Activated CD4-positive, alpha-beta T cell treated with anti-CD3 and anti-CD28 coated beads, Interleukin-2, amount 50 U/mL, for 4 hours (primary cell): ENCODE measurements around the gene MEIS3.

Experiments
- DNase-seq, 2 experiments: peaks; one replicate each; pipeline ENCODE4 v3.0.0-alpha.2; 2020

Gene MEIS3

DNA sequence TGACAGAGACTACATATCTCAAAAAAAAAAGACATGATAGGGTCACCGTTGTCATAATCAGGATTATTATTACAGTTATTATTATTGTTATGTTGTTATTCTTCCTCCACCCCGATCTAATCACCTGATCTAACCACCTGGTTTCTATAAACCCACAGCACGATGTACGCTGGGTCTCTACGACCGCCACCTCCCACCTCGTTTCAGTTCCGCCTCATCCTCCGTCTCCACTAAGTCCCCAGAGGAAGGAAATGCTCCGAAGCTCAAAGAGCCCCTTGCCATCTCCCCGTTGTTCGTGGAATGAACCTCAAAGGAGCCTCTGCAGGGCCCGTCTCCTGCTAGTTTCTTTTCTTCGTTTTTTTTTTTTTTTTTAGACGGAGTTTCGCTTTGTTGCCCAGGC lies 15.9 kb upstream of the MEIS3 start:
- no peak for DNase-seq

DNA sequence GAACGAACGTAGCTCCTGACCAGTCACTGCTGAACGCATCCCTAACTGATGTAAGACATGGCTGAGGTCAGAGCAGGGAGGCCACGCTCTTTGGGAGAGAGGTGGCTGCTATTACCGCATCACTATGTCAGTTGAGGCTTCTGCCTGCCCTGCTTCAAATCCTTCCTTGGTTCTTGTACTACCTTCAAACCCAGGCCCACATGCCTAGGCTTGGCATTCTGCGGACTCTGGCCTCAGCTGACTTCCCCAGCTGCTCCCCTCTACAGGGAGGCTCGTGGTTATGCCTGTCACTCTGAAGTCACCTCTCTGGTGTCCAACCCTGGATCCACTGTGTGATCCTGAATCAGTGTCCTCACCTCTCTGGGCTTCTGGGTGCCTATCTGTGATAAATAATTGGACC lies 14.8 kb upstream of the MEIS3 start:
- DNase-seq = no peak

DNA sequence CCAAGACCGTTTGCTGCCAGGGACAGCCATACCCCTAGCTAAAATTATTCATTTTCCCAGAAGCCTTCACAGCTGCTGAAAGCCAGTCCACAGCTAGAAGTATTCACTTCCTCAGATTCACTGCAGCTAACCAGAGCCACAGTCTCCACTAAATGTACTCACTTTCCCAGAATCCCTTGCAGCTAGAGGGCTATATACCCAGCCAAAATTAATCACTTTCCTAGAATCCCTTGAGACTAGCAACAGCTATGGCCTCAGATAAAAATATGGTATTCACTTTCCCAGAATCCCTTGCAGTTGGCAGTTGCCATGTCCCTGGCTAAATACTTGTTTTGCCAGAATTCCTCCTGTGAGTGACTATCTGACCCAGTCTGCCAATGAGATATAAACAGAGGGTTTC lies 13.8 kb upstream of the MEIS3 start:
- no peak for DNase-seq

DNA sequence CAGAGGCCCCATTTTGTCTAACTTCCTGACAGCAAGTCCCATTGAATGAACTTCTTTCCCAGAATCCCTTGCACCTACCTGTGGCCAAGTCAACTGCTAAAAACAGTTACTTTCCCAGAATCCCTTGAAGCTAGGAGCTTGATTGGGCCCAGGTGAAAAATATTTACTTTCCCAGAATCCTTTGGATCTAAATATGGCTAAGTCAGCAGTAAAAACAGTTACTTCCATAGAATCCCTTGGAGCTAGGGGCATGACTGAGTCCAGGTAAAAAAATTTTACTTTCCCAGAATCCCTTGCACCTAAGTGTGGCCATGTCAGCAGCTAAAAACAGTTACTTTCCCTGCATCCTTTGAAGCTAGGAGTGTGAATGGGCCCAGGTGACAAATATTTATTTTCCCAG lies 13.2 kb upstream of the MEIS3 start:
- DNase-seq = no peak

DNA sequence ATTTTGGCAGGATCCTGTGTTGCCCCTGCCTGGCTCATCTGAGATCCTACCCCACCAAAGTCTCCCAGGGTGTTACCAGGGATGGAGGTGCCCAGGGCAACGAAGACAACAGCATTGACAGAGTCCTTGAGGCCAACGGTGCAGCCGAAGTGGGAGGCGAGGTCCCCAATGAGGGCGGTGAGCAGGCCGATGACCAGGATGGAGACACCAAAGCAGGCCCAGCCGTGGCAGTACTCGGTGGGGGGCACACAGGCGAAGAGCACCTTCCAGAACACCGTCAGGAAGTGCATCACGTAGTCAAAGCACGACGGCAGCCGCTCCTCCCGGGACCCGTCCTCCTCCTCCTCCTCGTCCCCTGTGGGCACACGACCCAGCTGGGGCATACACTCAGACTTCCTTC lies 12.8 kb upstream of the MEIS3 start:
- no peak for DNase-seq

DNA sequence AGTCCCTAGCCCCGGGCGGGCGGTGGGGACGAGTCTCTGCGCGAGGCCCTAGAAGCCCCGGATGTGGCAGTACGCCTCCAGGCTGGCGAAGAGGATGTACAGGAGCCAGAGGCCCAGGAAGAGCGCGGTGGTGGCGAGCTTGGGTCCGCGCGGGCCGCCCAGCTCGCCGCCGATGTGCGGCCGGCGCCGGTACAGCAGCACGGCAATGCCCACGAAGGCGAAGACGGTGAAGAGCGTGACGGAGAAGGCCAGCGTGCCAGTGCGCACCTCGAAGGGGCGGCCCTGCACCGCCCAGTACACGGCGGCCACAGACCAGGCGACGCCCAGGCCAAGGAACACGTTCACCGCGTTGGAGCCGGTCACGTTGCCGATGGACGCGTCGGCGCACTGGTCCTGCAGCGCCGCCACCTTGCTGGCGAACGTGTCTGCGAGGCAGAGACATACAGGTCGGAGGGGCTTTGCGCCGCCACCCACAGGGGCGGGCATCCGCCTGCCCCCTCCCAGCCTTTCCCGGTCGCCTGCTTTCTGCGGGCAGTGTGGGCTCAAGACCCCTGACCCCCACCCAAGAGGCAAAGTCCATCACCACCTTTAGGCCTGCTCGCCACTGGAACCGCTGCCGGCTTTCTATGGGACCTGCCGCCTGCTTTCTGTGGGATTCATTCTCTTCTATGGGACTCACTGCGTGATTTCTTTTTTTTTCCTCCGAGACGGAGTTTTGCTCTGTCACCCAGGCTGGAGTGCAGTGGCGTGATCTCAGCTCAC lies 10.9 kb upstream of the MEIS3 start:
- DNase-seq = no peak

DNA sequence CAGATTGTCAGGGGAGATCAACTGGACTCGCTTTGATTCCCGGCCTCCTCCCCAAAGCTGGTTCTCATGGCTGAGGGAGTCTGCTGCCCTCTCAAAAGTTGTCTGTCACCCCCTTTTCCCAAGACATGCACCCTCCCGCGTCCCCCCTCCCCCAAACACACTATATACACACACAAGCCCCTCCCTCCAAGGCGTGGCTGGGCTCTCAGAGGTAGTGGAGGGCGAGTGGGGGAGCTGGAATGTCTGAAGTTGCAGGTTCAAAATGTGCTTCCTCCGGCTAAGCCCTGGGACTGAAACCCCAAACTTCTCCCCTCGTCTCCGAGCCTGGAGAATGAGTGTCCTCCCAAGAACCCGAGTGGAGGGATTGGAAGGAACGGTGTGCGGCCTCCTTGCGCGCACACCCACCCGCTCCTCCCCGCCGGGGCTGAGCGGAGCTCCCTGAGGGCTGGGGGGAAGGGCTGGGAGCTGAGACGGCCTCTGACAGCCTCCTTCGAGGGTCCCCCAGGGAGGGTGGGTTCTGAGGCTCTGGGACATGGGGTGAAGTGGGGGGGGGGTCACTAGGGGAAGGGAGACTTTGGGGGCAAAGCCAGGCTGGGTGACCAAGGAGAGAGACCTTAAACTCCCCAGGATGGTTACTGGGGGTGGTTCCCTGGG lies 9.9 kb upstream of the MEIS3 start:
- no peak for DNase-seq

DNA sequence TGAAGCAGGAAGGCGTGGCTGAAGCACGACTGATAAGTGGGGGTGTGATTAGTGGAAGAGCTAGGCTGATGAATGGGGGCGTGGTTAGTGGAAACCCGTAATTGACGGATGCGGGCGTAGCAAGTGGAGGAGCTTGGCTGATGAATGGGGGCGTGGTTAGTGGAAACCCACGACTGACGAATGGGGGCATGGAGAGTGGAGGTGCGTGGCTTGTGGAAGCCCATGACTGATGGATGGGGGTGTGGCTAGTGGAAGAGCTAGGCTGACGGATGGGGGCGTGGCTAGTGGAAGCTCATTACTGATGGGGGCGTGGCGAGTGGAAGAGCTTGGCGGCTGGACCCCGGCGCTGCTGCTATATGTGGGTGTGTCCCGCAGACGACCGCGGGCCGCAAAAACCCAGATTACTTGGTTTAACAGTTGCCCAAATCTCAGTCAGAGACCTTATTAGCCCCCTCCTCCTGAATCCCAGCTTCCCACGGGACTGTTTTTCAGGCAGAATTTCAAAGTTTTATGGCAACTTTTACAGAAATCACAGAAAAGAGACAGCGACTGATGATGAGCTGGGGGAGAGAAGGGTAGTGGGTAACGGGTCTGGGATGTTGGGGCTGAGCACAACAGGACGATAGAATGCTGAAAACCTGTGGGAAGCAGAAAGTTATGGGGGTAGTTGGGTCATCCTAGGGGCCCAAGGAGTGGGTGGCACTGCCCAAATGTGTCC lies 9.0 kb upstream of the MEIS3 start:
- DNase-seq = peak; percentile 81 to 86

DNA sequence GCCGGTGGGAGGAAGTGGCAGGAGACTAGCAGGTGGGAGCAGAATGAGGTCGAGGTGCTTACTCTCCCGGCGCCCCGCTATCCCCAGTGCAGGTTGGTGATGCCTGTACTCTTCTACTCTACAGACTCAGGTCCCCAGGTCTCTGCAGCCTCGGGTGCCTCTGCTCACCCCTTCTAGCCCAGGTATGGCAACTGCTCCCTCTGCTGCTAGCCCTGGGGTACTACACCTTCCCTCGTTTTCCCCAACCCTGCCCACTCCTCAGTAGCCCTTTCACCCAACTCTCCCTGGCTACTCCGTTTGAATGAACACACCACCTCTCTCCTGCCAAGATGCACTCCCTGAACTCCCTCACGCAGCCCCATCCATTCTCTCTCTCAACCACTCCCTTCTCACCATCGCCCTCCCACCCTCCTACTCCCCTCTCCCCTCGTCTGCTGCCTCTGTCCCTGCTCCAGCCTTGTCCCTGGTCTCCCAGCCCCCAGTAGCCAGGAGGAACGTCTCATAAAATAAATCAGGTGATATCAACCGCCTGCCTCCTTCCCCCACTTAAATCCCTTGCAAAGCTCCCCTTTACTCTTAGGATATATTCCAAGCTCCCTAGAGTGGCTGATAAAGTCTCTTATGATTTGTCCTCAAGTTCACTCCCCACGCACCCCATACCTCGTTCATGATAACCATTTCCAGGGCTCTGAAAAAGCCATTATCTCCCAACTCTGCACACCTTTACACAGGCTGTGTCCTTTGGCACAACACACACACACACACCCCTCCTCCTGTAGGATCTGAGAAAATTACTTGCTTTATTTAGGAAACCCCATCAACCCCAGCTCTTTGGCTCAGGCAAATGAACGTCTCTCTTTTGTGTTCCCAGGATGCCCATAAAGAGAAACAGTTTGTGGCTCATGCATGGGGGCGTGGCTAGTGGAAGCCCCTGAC lies 8.2 kb upstream of the MEIS3 start:
- peak; percentile 62 to 67 for DNase-seq

DNA sequence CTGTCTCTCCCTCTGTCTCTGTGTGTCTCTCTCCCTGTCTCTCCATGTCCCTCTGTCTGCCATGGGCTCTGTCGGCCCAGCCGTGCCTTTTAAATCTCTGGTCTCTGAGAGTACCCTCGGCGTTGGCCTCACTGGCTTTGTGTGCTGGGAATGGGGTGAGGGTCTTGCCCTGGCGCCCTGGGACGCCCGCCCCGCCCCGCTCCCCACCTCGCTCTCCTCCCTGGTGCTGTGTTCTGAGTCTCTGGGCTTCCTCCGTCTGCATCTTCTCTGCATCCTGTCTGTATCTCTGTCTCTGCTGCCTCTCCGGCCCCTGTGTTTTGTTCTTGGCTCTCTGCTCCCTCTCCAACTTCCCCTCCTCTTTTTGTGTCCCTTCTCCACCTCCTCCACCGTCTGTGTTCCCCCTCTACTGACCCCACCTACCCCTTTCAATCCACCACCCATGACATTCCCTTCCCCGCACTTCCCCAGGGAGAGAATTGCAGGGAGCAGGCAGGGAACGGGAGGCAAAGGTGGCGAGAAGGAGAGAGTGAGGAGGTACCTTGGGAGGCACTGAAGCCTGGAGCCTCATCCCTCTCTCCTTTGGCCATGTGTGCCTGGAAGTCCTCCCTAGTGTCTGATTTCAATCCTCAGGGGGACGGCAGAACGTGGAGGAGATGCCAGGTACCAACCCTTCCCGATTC lies 4.0 kb upstream of the MEIS3 start:
- no peak for DNase-seq

DNA sequence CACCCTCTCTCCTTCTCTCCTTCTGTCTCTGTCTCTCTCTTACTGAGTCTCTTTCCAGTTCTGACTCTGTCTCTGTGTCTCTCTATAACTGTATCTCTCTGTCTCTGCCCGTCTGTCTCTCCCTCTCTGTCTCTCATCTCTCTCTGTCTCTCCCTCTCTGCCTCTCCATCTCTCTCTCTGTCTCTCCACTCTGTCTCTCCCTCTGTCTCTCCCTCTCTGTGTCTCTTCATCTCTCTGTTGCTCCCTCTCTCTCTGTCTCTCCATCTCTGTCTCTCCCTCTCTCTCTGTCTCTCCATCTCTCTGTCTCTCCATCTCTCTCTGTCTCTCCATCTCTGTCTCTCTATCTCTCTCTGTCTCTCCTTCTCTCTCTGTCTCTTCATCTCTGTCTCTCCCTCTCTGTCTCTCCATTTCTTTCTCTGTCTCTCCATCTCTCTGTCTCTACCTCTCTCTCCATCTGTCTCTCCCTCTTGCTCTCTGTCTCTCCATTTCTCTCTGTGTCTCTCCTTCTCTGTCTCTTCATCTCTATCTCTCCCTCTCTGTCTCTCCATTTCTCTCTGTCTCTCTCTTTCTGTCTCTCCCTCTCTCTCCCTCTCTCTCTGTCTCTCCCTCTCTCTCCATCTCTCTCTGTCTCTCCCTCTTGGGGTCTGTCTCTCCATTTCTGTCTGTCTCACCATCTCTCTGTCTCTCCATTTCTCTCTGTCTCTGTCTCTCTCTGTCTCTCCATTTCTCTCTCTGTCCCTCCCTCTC lies 3.3 kb upstream of the MEIS3 start:
- DNase-seq = no peak

DNA sequence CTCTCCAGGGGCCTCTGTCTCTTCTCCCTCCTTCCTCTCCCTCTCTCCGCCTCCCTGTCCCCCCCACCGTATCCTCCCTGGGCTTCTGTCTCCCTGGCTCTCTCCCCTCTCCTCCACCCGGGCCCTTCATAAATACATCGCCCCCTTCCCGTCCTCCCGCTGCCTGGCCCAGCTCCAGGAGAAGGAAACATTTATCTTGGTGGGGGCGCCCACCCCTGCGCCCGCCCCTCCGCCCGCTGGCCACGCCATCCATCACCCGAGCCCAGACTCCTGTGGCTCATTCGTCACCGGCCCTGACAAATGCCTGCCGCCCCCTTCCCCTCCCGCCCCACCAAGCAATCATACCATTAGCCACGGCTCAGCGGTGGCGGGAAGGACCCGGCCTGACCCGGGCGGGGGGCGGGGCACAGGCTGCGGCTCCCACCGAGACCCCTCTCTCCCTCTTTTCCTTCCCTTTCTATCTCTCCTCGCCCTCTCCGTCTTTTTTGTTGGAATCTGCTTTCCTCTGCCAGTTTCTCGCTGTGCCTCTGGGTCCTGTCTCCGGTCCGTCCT lies 2.6 kb upstream of the MEIS3 start:
- DNase-seq = no peak

DNA sequence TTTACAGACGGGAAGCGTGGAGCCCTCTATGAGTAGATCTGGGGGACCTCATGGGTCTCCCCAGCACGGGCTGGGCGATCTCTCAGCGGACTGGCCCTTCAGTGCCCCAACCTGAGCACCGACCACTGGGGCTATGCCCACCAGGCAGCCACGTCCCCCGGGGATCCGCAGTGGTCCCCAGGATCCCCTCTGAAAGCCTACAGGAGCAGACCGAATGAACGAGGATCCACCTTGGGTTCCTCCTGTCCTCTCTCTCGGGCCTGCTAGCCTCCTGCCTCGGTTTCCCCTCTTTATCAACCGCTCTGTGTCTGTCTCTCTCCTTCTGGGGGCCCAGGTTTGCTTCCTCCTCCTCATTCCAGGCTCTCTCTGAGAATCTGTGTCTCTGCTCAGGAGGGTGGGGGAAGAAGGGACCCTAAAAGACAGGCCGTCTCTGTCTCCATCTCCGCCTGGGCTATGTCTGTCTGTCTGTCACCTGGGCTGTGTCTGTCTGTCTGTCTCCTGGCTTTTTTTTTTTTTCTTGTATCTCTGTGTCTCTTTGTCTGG lies 2.0 kb upstream of the MEIS3 start:
- no peak for DNase-seq

DNA sequence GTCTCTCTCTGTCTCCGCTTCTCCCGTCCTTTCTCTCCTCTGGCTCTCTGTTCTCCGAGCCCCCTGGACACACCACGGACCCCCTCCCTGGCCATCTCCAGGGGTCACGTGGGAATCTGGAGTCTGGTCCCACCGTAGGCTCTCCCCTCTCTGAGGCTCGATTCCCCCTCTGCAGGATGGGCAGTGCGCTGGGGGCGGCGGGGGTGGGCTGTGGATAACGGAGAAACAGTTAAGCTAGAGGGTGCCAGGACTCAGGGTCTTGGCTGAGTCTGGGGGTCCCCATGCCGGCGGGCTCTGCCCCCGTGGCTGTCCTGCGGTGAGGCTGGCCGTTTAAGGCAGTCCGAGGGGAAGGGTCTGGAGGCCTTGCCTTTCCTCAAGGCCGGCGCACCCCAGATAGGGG lies 462 bp upstream of the MEIS3 start:
- DNase-seq = no peak

DNA sequence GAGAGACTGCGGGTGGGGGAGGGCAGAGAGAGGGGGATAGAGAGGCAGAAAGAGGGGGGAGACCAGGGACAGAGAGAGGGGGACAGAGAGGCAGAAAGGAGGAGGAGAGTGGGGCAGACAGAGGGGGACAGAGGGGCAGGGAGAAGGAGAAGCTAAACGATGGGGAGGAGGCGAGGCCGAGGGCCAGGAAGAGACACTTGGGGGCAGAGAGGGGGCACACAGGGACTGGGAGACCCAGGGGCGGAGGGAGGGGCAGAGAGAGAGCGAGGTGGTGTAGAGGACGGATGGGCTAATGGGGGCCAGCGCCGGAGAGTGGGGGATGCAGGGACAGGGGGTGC lies 666 bp downstream of the MEIS3 start:
- DNase-seq = no peak

DNA sequence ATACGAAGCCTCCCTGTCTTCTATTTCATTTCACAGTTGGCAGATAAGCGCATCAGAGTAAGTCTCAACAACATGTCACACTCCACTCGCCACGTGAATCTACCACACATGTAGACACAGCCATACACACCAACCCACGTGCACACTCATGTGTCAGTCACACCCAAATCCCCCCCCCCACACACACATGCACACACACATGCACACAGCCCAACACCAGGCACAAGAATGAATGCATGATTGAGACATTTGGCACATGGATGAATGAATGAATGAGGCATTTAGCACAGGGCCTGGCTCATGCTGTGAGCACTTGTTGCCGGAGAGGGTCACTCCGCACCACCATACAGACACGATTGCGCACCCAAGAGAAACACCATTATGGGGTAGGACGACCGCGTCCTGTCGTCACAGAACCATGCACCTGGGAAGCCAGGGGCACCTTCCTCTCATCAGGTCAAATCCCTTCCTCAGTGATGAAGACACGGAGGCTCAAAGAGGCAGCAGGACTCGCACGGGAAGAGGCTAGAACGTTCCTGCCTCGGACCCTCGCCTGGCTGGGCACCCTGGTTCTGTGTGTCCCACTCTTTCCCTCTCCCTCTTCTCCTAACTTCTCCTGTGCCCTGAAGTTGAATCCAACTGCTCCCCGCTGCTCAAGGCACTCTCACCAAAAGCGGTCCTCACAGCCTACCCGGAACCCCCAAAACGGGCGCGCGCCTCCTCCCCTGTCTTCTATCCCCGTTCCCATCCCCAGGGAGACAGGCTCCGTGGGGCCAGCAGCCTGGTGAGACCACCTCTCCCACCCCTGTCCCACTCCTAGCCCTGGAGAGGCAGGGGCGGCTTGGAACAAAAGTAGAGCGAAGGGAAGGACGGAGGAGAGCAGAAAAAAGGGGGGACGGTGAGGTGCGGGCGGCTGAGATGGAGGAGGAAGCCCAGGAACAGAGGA lies 1.3 kb downstream of the MEIS3 start:
- DNase-seq = no peak

DNA sequence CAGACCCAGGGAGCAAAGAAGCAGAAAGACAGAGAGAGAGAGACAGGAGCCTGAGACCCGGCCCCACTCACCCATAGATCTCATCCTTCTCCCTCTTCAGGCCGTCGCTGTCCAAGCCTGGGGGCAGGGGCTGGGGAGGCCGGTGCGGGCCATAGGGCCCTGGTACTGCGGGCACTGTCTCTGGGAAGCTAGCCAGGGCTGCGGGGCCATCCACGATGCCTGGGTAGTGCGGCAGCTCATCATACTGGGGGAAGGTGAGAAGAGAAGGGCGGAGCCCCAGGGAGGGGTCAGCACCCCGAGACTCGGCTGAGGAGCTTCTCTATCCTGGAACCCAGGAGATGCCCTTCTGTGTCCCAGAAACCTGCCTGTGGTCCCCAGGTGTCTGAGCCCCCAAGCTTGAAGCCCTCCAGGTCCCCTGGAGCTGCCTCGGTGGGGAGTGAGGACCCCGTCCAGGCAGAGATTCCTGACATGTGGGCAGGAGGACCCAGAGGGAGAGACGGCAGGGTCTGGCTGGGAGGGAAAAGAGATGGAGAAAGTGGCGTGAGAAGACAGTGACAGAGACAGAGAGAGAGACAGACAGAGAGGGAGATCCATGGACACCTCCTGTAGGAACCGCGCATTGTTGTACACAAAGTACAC lies 2.1 kb downstream of the MEIS3 start:
- DNase-seq = no peak

DNA sequence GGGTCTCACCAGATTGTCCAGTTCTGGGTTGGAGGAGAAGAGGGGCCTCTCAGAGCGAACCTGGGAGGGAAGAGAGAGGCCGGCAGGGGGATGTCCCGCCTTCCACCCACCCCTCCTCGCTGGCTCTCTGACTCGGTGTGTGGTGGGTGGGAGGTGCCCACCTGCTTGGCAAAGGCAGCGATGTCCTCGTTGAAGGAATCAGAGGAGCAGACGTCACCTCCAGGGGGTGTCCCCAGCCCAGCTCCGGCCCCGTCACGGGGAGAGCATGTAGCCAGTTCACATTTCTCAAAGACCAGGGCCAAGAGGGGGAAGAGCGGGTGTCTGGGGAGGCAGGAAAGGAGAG lies 2.7 kb downstream of the MEIS3 start:
- DNase-seq = no peak

DNA sequence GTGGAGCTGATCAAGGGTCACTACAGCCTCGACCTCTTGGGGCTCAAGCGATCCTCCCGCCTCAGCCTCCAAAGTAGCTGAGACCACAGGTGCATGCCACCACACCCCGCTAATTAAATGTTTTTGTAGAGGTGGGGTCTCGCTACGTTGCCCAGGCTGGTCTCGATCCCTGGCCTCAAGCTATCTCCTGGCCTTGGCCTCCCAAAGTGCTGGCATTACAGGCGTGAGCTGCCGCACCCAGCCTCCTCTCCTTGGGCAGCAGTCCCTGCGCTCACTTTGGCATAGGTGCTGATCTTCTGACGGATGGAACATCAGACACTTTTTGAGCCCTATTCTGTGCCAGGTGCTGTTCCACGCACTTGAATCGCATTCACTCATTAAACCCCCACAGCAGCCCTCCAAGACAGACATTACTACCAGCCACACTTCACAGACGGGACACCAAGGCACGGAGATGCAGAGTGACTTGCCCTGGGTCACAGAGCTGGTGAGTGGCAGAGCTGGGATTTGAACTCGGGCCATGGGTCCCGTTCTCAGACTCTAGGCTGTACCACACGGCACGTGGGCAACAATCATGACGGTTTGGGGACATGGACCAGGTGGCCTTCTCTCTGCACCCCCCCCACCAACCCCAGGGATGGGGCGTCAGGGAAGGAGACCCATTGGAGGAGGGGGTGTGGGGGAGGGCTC lies 3.2 kb downstream of the MEIS3 start:
- no peak for DNase-seq
